GM19372 (cell line): ENCODE data around the gene LDAH.
A peak's percentile ranks its signal among the peaks of the same experiment; 100 is the strongest.

ENCODE experiments used
- ATAC-seq: cut with Tn5 transposase; IDR thresholded peaks from one replicate; pipeline ENCODE4 v1.9.1; 2021; ENCODE audit warnings: mild to moderate bottlenecking, low read depth, moderate library complexity; ENCODE audit not compliant: unreplicated experiment

The LDAH gene

DNA sequence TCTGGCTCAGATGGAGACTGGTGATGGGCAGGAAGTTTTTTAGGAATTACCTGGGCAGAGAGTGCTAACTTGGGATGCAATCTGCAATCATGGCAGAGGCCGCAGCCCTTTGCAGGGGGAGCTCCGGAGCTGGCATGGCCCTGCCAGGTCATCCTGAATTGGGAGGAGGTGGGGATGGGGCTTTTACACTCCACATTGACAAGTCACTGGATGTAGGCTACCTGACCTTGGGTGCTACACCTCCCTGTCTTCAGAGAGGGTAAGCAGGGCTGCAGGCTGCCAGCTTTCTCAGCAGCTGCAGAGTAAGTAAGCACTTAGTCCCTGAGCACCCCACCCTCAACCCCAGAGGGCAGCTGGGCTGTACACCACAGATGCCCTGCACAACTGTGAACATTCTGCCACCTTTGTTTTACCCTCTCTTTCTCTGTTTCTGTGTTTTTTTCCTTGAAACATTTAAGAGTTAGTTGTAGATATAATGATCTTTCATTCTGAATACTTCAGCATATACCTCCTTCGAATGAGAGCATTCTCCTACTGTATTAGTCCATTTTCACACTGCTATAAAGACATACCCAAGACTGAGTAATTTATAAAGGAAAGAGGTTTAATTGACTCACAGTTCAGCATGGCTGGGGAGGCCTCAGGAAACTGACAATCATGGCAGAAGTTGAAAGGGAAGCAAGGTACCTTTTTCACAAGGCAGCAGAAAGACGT is 165.2 kb downstream of the LDAH start:
- no peak for ATAC-seq

- no peak for ATAC-seq
Measured at GRCh38 chr2:20656561-20656960, 166.3 kb downstream of the LDAH start.

- no peak for ATAC-seq
Measured at GRCh38 chr2:20654535-20654813, 168.4 kb downstream of the LDAH start.

- ATAC-seq: no peak
Measured at GRCh38 chr2:20653695-20654534, 169.0 kb downstream of the LDAH start.

GRCh38 chr2:20652673-20653575 is 170.0 kb downstream of the LDAH start:
- no peak for ATAC-seq

- ATAC-seq: no peak
Measured at GRCh38 chr2:20652141-20652540, 170.8 kb downstream of the LDAH start.

DNA sequence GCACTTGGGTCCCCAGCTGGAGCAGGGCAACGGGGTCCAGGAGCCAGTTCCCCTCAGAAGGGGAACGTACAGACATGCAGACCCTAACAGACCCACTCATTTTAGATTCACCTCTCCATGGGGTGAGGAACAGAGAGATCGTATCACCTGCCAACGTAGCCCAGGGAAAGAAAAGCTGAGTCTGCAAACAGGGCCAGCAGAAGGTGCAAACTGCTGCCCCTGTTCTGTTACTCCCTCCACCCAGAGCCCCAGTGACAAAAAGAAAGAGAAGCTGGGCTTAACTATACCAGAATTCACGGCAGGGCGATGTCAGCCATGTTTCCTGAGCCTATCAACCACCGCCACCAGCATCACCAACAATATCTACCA is 171.2 kb downstream of the LDAH start:
- no peak for ATAC-seq

DNA sequence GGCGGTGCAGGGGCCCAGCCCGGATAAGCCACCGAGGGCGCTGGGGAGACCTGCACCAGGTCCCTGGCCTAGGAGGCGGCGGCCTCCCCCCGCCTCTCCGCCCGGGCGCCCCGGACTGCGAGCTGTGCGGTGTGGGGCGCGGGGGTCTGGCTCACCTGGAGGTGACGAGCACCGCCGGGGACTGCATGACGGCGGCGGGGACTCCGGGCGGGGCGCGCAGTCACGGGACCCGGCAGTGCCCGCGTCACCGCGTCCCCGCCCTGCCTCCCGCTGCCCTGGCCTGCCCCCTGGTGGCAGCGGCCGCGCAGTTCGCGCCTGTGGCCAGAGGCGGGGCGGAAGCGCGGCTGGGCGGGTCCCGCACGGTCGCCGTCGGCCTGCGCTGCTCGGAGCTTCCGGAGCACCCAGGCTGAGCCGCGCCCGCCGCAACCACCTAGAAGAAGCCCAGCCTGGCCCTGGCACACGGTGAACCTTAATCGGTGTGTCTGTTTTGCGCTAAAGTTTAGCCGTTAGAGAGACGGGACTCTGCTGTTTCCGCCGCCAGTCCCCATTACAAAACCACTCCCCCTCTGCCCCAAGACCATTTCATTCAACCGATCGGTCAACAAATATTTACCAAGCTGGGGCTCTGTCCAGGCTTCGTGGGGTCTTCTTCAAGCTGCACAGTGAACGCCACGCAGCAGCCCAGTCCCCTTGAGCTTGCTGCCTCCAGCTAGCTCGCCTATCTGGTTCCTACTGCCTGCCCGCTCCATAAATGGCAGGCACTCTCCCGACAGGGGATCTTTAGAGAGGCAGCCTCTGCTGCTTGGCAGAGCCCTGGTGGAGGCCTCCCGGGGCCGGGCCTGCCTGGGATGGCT is 171.8 kb downstream of the LDAH start, which contains the start of gene HS1BP3:
Gene HS1BP3, minus strand, starts transcription at position 222 of the 854 bp plus-strand sequence. Its CDS starts 35 bp downstream, at position 187.
- peak; percentile 97 for ATAC-seq

DNA sequence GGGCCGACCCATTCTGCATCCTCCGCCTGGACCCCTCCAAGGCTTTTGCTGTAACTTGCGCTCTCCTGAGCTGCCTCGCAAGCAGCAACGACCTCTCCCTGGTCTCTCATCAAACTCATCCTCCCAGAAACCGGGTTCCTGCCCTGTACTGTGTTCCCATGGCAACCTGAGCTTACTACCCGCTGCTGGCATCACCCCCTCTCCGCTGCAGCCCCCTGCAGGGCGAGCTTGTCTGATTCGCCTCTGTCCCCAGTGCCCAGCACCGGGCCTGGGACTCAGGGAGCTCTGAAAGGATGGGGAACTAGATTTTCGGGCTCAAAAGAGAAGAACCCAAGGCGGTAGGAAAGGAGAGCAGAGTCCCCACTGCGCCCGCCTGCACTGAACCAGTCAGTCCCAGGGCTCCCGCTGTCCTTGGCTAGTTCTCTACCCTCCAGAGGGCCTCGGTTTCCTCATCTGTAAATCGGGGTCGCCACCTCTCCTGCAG is 172.5 kb downstream of the LDAH start:
- ATAC-seq: no peak

GRCh38 chr2:20649976-20650375 is 172.9 kb downstream of the LDAH start:
- ATAC-seq: no peak

DNA sequence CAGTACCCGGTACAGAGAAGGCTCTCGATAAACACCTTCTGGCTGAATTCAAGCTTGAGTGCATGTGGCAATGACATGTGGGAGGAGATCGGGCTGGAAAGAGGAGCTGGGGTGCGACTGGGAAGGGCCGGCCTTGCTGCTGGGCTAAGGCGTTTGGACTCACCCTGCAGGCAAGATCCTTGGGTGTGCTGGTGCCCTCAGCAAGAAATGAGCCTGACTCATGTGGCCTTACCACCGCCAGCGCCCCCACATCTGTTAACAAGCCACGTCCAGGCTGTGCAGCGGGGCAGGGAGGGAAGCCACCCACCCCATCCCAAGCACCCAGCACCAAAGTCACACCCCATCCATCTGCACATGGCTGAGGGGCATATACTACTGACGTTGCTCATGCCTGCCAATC is 173.3 kb downstream of the LDAH start:
- no peak for ATAC-seq

GRCh38 chr2:20648831-20649230 is 174.1 kb downstream of the LDAH start:
- ATAC-seq: no peak

DNA sequence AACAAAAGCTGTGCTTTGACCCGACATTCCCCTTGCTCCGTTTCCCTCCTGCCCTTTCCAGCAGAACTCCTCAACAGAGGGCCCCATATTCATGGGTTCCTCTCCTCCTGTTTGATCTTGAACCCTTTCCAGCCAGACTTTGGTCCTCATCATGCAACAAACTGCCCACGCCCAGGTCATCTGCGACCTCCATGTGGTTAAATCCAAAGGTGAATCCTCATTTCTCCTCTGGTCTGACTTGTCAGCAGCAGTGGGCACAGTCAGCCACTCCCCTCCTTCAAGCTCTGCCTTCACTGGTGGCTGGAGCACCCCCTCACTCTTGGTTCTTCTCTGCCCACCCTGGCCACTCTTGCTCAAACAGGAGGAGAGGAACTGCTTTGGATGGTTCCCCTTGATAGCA is 174.7 kb downstream of the LDAH start:
- no peak for ATAC-seq

- ATAC-seq: no peak
Measured at GRCh38 chr2:20647738-20648137, 175.2 kb downstream of the LDAH start.

DNA sequence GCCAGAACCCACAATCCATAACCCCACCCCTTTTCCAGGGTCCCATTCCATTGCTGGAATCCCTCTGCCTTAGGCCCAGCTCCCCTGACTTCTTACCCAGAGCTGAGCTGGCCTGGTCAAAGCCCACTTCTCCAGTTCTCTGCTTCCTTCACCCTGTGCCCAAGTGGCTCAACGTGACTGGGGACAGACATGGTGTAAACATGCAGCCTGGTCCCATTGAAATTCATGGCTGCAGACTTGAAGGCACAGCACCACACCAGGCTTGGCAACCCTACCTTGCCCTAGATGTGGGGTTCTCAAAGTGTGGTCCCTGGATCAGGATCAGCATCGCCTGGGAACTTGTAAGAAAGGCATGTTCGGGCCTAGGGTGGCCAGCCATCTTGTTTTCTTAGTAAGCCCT is 175.7 kb downstream of the LDAH start:
- ATAC-seq: no peak

DNA sequence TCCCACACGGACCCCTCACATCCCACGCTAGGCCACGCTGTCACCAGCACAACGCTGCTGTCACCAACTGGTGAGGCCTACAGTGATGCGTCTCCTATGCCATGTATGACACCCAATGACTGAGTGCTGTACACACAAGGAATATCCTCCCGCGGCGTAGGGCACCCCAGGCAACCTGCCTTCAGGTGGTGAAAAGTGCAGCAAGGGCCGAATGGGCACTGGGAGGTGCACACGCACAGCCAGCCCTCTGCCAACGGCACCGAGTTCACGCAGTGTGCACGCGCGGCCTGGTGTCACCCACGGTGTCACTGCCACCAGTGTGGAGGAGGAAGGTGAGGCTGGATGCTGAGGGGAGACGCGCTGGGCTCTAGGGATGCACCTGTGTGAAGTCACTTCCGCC is 176.5 kb downstream of the LDAH start:
- no peak for ATAC-seq

DNA sequence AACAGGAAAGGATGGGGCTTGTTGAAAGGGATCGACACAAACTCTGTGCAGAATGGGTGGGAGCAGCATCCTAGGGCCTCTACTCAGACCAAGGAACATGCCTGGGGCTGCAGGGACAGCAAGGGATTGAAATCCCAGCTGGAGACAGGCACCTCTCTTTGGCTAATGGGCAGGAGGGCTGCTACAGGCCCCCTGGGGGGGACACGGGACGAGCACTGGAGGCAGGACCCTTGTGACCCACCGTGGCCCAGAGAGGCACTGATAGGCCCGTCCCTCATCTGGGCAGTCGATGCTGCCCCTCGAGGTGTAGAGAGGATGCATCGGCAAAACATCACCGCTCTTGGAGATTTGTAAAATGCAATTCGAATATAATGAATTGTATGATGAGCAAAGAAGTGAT is 177.1 kb downstream of the LDAH start:
- no peak for ATAC-seq

DNA sequence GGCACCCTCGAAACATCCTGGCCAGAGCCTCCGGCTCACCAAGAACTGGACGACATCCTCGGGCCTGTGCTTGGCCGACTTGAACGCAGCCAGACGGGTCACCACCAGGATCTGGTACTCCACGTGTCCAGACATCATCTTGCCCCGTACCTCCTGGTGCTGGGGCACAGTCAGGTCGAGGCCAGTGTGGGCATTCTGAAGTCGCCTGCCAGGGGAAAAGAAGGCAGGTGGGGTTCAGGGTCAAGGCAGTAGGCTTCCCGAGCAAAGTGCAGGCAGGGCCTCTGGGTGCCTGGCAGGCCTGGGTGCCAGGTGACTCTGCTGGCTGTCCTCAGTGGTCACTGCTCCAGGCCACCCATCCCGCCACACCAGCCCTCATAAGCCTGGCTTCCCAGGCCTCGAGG is 177.6 kb downstream of the LDAH start:
- ATAC-seq: no peak

DNA sequence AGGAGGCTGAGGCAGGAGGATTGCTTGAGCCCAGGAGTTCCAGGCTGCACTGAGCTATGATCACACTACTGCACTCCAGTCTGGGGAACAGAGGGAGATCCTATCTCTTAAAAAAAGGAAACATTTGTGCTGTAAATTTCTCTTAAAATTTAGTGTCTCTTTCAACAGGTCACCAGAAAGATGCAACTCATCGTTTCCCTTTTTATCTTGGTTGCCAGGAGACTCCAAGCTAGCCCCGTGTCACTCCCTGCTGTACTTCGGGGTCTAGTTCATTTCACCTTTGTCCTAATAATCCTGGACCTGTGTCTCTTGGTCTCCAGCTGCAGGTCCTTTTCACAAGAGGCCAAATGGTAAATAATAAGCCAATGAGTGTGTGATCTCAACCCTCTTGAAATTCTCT is 179.1 kb downstream of the LDAH start:
- no peak for ATAC-seq

- ATAC-seq: no peak
Measured at GRCh38 chr2:20643060-20643459, 179.8 kb downstream of the LDAH start.
